Uterus (tissue), 2 donors: ENCODE results near the gene ASPRV1.

Source experiments
- POLR2A ChIP-seq, 2 donors: fragments of 450-650 bp; IDR thresholded peaks; one replicate each; pipeline ENCODE4 v1.6.1; 2016; ENCODE audit warnings: antibody characterized with exemption in 2 of 2, mild to moderate bottlenecking in 1 of 2, moderate library complexity in 1 of 2
- TF ChIP-seq, protein P1 (sequence below), 4 experiments: fragments of 200-600 bp in 2 of 4; fragments of 450-650 bp in 2 of 4; sonication (generic) in 2 of 4; IDR thresholded peaks; one replicate each; pipeline ENCODE4 v1.5.1; 2016 to 2019; ENCODE audit warnings: antibody characterized with exemption in 4 of 4, mild to moderate bottlenecking in 2 of 4, moderate library complexity in 1 of 4

DNA sequence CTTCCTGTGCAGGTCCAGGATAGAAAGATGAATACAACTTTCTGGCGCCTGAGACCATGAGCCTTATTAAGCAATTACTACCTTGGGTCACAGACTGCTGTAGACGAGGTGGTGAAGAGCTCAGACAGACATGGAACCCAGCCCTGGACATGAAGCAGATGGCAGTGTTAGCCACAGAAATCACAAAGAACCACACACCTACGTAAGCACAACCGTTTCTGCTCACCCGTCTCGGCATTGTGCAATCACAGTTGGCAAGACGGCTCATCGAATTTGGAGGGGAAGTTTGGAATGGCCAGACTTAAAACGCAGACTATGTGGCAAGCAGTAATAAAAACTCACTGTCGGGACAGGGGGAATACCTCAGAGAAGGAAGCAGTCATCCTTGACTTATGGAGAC is 24.3 kb upstream of the ASPRV1 start:
- TF ChIP-seq, protein P1, sequence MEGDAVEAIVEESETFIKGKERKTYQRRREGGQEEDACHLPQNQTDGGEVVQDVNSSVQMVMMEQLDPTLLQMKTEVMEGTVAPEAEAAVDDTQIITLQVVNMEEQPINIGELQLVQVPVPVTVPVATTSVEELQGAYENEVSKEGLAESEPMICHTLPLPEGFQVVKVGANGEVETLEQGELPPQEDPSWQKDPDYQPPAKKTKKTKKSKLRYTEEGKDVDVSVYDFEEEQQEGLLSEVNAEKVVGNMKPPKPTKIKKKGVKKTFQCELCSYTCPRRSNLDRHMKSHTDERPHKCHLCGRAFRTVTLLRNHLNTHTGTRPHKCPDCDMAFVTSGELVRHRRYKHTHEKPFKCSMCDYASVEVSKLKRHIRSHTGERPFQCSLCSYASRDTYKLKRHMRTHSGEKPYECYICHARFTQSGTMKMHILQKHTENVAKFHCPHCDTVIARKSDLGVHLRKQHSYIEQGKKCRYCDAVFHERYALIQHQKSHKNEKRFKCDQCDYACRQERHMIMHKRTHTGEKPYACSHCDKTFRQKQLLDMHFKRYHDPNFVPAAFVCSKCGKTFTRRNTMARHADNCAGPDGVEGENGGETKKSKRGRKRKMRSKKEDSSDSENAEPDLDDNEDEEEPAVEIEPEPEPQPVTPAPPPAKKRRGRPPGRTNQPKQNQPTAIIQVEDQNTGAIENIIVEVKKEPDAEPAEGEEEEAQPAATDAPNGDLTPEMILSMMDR (IDR thresholded peaks at IDR 0.05), result no peak
- no peak for TF ChIP-seq POLR2A (IDR thresholded peaks at IDR 0.05)
